Endothelial cell of umbilical vein (primary cell): Measurements from ENCODE around the gene TXNDC9. TPM values are rescaled to one million over a fixed set of nuclear protein-coding genes. Genes with fewer than 3 reads are reported as not detected.

Experiments used
- BruUV-seq: library from RNA; stranded (reverse); fragments of 400-500 nt; replicated peaks from 2 replicates; lab custom pipeline; 2021; lab: Mats Ljungman, UMichigan
- CTCF ChIA-PET: fragments of 300-600, 350-600 bp; sonication (Branson Sonifier 250); formaldehyde crosslinking; loops from one replicate; lab custom pipeline; 2021; ENCODE audit warnings: antibody characterized with exemption, inconsistent platforms; lab: Charles Lee
- POLR2A ChIA-PET: fragments of 300-600, 350-600 bp; sonication (Branson Sonifier 250); formaldehyde crosslinking; loops from one replicate; lab custom pipeline; 2021; ENCODE audit warnings: antibody characterized with exemption, inconsistent platforms; lab: Charles Lee
- DNase-seq: peaks from one replicate; pipeline ENCODE4 v3.0.0-alpha.2; 2011; ENCODE audit warnings: low read depth, low spot score
- FAIRE-seq: peaks from 2 replicates; lab custom pipeline; 2011; peaks lifted over from hg19 to GRCh38; lab: Jason Lieb, UNC
- H2AFZ ChIP-seq: 2 replicates; pipeline ENCODE4 v1.6.0; 2012; ENCODE audit warnings: low read depth, low read length, control low read depth, inconsistent platforms
- H3K27ac ChIP-seq: 2 replicates; pipeline ENCODE4 v1.5.1; 2011; ENCODE audit warnings: low read depth, mild to moderate bottlenecking, control low read depth, low read length, moderate library complexity; ENCODE audit not compliant: insufficient read depth
- H3K27me3 ChIP-seq, 2 experiments: 2 replicates each; pipeline versions ENCODE4 v1.6.0 to v1.6.1; 2011; ENCODE audit warnings: low read length in 2 of 2, mixed read lengths in 1 of 2; ENCODE audit not compliant: control insufficient read depth in 2 of 2, insufficient read depth in 2 of 2
- H3K36me3 ChIP-seq, 2 experiments: 2 replicates in 1 of 2; 3 replicates in 1 of 2; pipeline ENCODE4 v1.5.1; 2011; ENCODE audit warnings: low read length in 2 of 2, mild to moderate bottlenecking in 1 of 2, moderate library complexity in 1 of 2; ENCODE audit not compliant: control insufficient read depth in 2 of 2, insufficient read depth in 2 of 2; ENCODE audit errors: extremely low read depth in 1 of 2
- H3K4me1 ChIP-seq: 3 replicates; pipeline ENCODE4 v1.5.1; 2011; ENCODE audit warnings: mild to moderate bottlenecking, low read length; ENCODE audit not compliant: control insufficient read depth, insufficient read depth; ENCODE audit errors: extremely low read depth
- H3K4me2 ChIP-seq: 2 replicates; pipeline ENCODE4 v1.6.1; 2011; ENCODE audit warnings: low read length, control low read depth, mixed read lengths; ENCODE audit not compliant: insufficient read depth
- H3K4me3 ChIP-seq, 3 experiments: fragments of 200-600 bp in 1 of 3; sonication (generic), shearing (Covaris generic) in 1 of 3; replicated peaks in 1 of 3; 2 replicates each; pipeline ENCODE4 v1.5.1; 2011 to 2016; ENCODE audit warnings: control low read depth in 3 of 3, low read length in 3 of 3, mild to moderate bottlenecking in 2 of 3, inconsistent platforms in 1 of 3, low read depth in 1 of 3, moderate library complexity in 1 of 3; ENCODE audit not compliant: insufficient read depth in 1 of 3
- H3K79me2 ChIP-seq: 2 replicates; pipeline ENCODE4 v1.6.0; 2012; ENCODE audit warnings: low read length, inconsistent platforms; ENCODE audit not compliant: control insufficient read depth, insufficient read depth
- H3K9ac ChIP-seq: replicated peaks from 2 replicates; pipeline ENCODE3; 2011; ENCODE audit warnings: low read length, control low read depth; ENCODE audit not compliant: insufficient read depth; ENCODE audit errors: extremely low read depth
- H3K9me1 ChIP-seq: replicated peaks from 3 replicates; pipeline ENCODE4 v1.6.0; 2011; ENCODE audit warnings: mild to moderate bottlenecking, low read length; ENCODE audit not compliant: control insufficient read depth, insufficient read depth; ENCODE audit errors: extremely low read depth
- H3K9me3 ChIP-seq: replicated peaks from 2 replicates; pipeline ENCODE4 v1.5.1; 2012; ENCODE audit warnings: low read length, inconsistent platforms; ENCODE audit not compliant: control insufficient read depth, insufficient read depth
- H4K20me1 ChIP-seq: replicated peaks from 2 replicates; pipeline ENCODE3; 2011; ENCODE audit warnings: mild to moderate bottlenecking, low read length; ENCODE audit not compliant: control insufficient read depth, insufficient read depth; ENCODE audit errors: extremely low read depth
- CTCF ChIP-seq, 2 donors: IDR thresholded peaks; 1 replicate in 1 of 2; 2 replicates in 1 of 2; pipeline ENCODE4 v1.5.1; 2011; ENCODE audit warnings: low read length in 2 of 2, mild to moderate bottlenecking in 2 of 2, moderate library complexity in 2 of 2, control low read depth in 1 of 2, inconsistent platforms in 1 of 2, low read depth in 1 of 2; ENCODE audit not compliant: insufficient read depth in 1 of 2; ENCODE audit errors: extremely low read depth in 1 of 2
- EZH2 ChIP-seq: IDR thresholded peaks from 2 replicates; pipeline ENCODE4 v1.6.1; 2012; ENCODE audit warnings: borderline replicate concordance, low read depth, mild to moderate bottlenecking, moderate library complexity, low read length, inconsistent platforms; ENCODE audit not compliant: severe bottlenecking
- FOS ChIP-seq: IDR thresholded peaks from 2 replicates; pipeline ENCODE4 v1.6.1; 2011; ENCODE audit warnings: mild to moderate bottlenecking, low read length, moderate library complexity, borderline replicate concordance; ENCODE audit not compliant: insufficient read depth
- GATA2 ChIP-seq: IDR thresholded peaks from 2 replicates; pipeline ENCODE4 v1.7.0; 2011; ENCODE audit warnings: low read depth, mild to moderate bottlenecking, moderate library complexity, mixed read lengths, low read length; ENCODE audit not compliant: insufficient read length, insufficient read depth
- JUN ChIP-seq: IDR thresholded peaks from 2 replicates; pipeline ENCODE4 v1.6.1; 2011; ENCODE audit warnings: borderline replicate concordance, low read depth; ENCODE audit not compliant: insufficient read length, insufficient read depth
- MAX ChIP-seq: IDR thresholded peaks from 2 replicates; pipeline ENCODE4 v1.6.1; 2011; ENCODE audit not compliant: insufficient read depth, insufficient read length
- MYC ChIP-seq: IDR thresholded peaks from one replicate; pipeline ENCODE4 v1.6.1; 2011; ENCODE audit warnings: mild to moderate bottlenecking, low read depth, low read length
- POLR2A ChIP-seq: IDR thresholded peaks from 2 replicates; pipeline ENCODE4 v1.6.1; 2012; ENCODE audit warnings: low read depth, mild to moderate bottlenecking, control low read depth, low read length
- POLR2AphosphoS5 ChIP-seq: IDR thresholded peaks from 2 replicates; pipeline ENCODE4 v1.6.1; 2012; ENCODE audit warnings: low read depth, mild to moderate bottlenecking, control low read depth, low read length, moderate library complexity; ENCODE audit not compliant: insufficient read depth
- dilution Hi-C: fragments of 300-500 bp; cut with MboI; formaldehyde crosslinking; loops from one replicate; pipeline ENCODE4 v1.15.0; 2019; ENCODE audit warnings: low sequenced_read_pairs; ENCODE audit not compliant: extremely low pct_ligation_motif_present
- intact Hi-C: fragments of 100-400 bp; cut with micrococcal nuclease; formaldehyde crosslinking; loops from one replicate; pipeline ENCODE4 v1.10.0; 2022
- polyA plus RNA-seq, 4 experiments: library from polyadenylated mRNA; depleted of rRNA in 3 of 4; stranded (reverse) in 3 of 4; unstranded in 1 of 4; fragments of >200 nt; gene quantifications; 2 replicates each; pipeline versions ENCODE4 v1.2.1 to v1.2.3, GENCODE V29; 2011 to 2012; ENCODE audit warnings: missing spikeins in 1 of 4
- total RNA-seq: library from RNA; stranded (reverse); gene quantifications from 2 replicates; pipeline ENCODE4 v1.2.3, GENCODE V29; 2021

TXNDC9 gene
- total and polyA plus RNA-seq, 2 donors (not counting 3 experiments of a cell fraction or from before 2014, with no cell fraction given), result 18.6 to 45.8 TPM

DNA sequence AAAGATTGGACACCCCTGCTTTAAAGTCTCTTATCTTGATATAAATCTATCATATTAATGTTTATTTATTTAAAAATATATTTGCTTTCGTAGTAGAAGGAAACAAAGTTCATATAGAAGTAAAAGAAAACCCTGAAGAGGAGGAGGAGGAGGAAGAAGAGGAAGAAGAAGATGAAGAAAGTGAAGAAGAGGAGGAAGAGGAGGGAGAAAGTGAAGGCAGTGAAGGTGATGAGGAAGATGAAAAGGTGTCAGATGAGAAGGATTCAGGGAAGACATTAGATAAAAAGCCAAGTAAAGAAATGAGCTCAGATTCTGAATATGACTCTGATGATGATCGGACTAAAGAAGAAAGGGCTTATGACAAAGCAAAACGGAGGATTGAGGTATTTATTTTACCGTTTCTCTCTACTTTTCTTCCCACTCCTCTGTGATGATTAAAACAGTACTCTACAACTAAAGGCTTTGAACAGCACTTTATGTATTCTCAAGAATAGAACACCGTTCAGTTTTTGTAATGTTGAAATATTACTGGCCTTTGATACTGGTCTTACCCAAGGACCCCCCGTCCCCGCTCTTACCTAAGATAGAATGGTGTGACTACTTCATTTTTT is 40.2 kb upstream of the TXNDC9 start:
- Histone ChIP-seq H4K20me1 (no peaks in the 10 kb centered on the region), H3K9ac (no peak overlapping the region), H3K36me3 (peaks cover 7 to 29% of the 10 kb centered on the region in 2 experiments), H3K9me3 (no peaks in the 10 kb centered on the region), H3K27ac (no peak overlapping the region), H3K9me1 (no peaks in the 10 kb centered on the region), H3K4me3 (no peak overlapping the region), H3K4me1 (no peaks in the 10 kb centered on the region), H3K79me2 (no peaks in the 10 kb centered on the region), H3K27me3 (no peaks in the 10 kb centered on the region), H2AFZ (no peak overlapping the region), H3K4me2 (no peak overlapping the region)
- dilution Hi-C loops, result no loop called here
- no peak for TF ChIP-seq POLR2AphosphoS5
- TF ChIP-seq FOS, result no peak
- TF ChIP-seq POLR2A, result no peak
- no peak for TF ChIP-seq MYC
- no peak for TF ChIP-seq JUN
- TF ChIP-seq GATA2, result no peak
- TF ChIP-seq MAX, result no peak
- no peak for TF ChIP-seq EZH2
- TF ChIP-seq CTCF (IDR thresholded peaks at IDR 0.05; ENCODE audit: extremely low read depth in 1 of 2, insufficient read depth in 1 of 2, low read depth in 1 of 2, low read length in 2 of 2), result no peak
- FAIRE-seq (no peak), DNase-seq (no peak)
- intact Hi-C loops, result no loop called here
- ChIA-PET POLR2A (no interaction called here), CTCF (interaction anchor here (2.0 kb wide), 1 partner anchor 19 kb away, joined by 5 read pairs; no protein-coding TSS in a partner anchor)
- BruUV-seq, result no TSS peak
